Testis (tissue), 2 donors: ENCODE results near the gene TCF7L1.

Experiments used
- CTCF ChIP-seq, 3 experiments: fragments of 450-650 bp in 2 of 3; fragments of 200-600 bp in 1 of 3; sonication (generic) in 1 of 3; IDR thresholded peaks; one replicate each; pipeline ENCODE4 v1.5.1; 2016 to 2019; ENCODE audit warnings: antibody characterized with exemption in 3 of 3, mild to moderate bottlenecking in 2 of 3, moderate library complexity in 1 of 3
- POLR2A ChIP-seq: fragments of 450-650 bp; IDR thresholded peaks from one replicate; pipeline ENCODE4 v1.6.1; 2017; ENCODE audit warnings: antibody characterized with exemption, mild to moderate bottlenecking, moderate library complexity

GRCh38 chr2:85169581-85169980 lies 36.4 kb downstream of the TCF7L1 start:
- no peak for TF ChIP-seq CTCF (IDR thresholded peaks at IDR 0.05)
- no peak for TF ChIP-seq POLR2A
